SK-N-SH treated with all-trans-retinoic acid at 6 μM for 48 hours (cell line): ENCODE results near the gene NPBWR2.

Source experiments
- ATAC-seq: fragments of 200-7000 bp; cut with Tn5 transposase; 3 replicates; pipeline ENCODE4 v1.9.1; 2020; ENCODE audit warnings: mild to moderate bottlenecking, moderate library complexity
- BACH2 ChIP-seq: fragments of 250-450 bp; sonication (Bioruptor Pico); IDR thresholded peaks from 2 replicates; pipeline ENCODE4 v1.9.0; 2021; ENCODE audit warnings: mild to moderate bottlenecking, borderline replicate concordance
- CSDC2 ChIP-seq: fragments of 250-450 bp; sonication (Bioruptor Pico); IDR thresholded peaks from 2 replicates; pipeline ENCODE4 v1.5.0; 2020; ENCODE audit warnings: mild to moderate bottlenecking, moderate library complexity
- ESRRG ChIP-seq: fragments of 250-450 bp; sonication (Bioruptor Pico); IDR thresholded peaks from 2 replicates; pipeline ENCODE4 v1.6.1; 2021; ENCODE audit warnings: mild to moderate bottlenecking
- GLIS3 ChIP-seq: fragments of 250-450 bp; sonication (Bioruptor Pico); IDR thresholded peaks from 2 replicates; pipeline ENCODE4 v1.5.0; 2020; ENCODE audit warnings: mild to moderate bottlenecking, moderate library complexity
- ISL1 ChIP-seq: fragments of 250-450 bp; sonication (Bioruptor Pico); IDR thresholded peaks from 2 replicates; pipeline ENCODE4 v2.1.2; 2022; ENCODE audit warnings: mild to moderate bottlenecking, moderate library complexity
- OSR1 ChIP-seq: fragments of 250-450 bp; sonication (Bioruptor Pico); IDR thresholded peaks from 2 replicates; pipeline ENCODE4 v1.8.0; 2022; ENCODE audit warnings: moderate library complexity, mild to moderate bottlenecking, inconsistent platforms
- PPARA ChIP-seq: fragments of 250-450 bp; sonication (Bioruptor Pico); IDR thresholded peaks from 2 replicates; pipeline ENCODE4 v1.5.0; 2020; ENCODE audit warnings: mild to moderate bottlenecking, borderline replicate concordance
- SNAI2 ChIP-seq: fragments of 250-450 bp; sonication (Bioruptor Pico); IDR thresholded peaks from 2 replicates; pipeline ENCODE4 v1.5.0; 2020; ENCODE audit warnings: mild to moderate bottlenecking, moderate library complexity
- TCF4 ChIP-seq: fragments of 250-450 bp; sonication (Bioruptor Pico); IDR thresholded peaks from 2 replicates; pipeline ENCODE4 v1.8.0; 2021; ENCODE audit warnings: mild to moderate bottlenecking, moderate library complexity, borderline replicate concordance
- TOX ChIP-seq: fragments of 250-450 bp; sonication (Bioruptor Pico); IDR thresholded peaks from 2 replicates; pipeline ENCODE4 v1.8.0; 2021; ENCODE audit warnings: mild to moderate bottlenecking, moderate library complexity, borderline replicate concordance
- ZC3H10 ChIP-seq: fragments of 250-450 bp; sonication (Bioruptor Pico); IDR thresholded peaks from 2 replicates; pipeline ENCODE4 v1.5.1; 2021; ENCODE audit warnings: mild to moderate bottlenecking, moderate library complexity
- ZFP3 ChIP-seq: fragments of 250-450 bp; sonication (Bioruptor Pico); IDR thresholded peaks from 2 replicates; pipeline ENCODE4 v1.5.0; 2020; ENCODE audit warnings: mild to moderate bottlenecking, moderate library complexity
- ZFP30 ChIP-seq: fragments of 450-650 bp; formaldehyde crosslinking; IDR thresholded peaks from 2 replicates; pipeline ENCODE4 v1.5.0; 2022; ENCODE audit warnings: mild to moderate bottlenecking, moderate library complexity
- ZNF565 ChIP-seq: fragments of 450-650 bp; formaldehyde crosslinking; conservative IDR thresholded peaks from 2 replicates; pipeline ENCODE4 v1.5.0; 2020; ENCODE audit warnings: low read depth, mild to moderate bottlenecking, moderate library complexity
- ZNF70 ChIP-seq: fragments of 450-650 bp; formaldehyde crosslinking; IDR thresholded peaks from 2 replicates; pipeline ENCODE4 v1.5.0; 2020; ENCODE audit warnings: mild to moderate bottlenecking, moderate library complexity
- ZNF8 ChIP-seq: fragments of 450-650 bp; formaldehyde crosslinking; IDR thresholded peaks from 2 replicates; pipeline ENCODE4 v1.5.0; 2020; ENCODE audit warnings: mild to moderate bottlenecking, moderate library complexity
- TF ChIP-seq, protein P1 (sequence below): fragments of 250-450 bp; sonication (Bioruptor Pico); IDR thresholded peaks from 2 replicates; pipeline ENCODE4 v1.5.1; 2021; ENCODE audit warnings: mild to moderate bottlenecking, moderate library complexity
- TF ChIP-seq, protein P2 (sequence below): fragments of 250-450 bp; sonication (Bioruptor Pico); IDR thresholded peaks from 2 replicates; pipeline ENCODE4 v1.8.0; 2021; ENCODE audit warnings: low read depth, mild to moderate bottlenecking, moderate library complexity, borderline replicate concordance
- TF ChIP-seq, protein P3 (sequence below): fragments of 250-450 bp; sonication (Bioruptor Pico); IDR thresholded peaks from 2 replicates; pipeline ENCODE4 v1.5.1; 2020; ENCODE audit warnings: low read depth, mild to moderate bottlenecking, moderate library complexity

NPBWR2 gene

DNA sequence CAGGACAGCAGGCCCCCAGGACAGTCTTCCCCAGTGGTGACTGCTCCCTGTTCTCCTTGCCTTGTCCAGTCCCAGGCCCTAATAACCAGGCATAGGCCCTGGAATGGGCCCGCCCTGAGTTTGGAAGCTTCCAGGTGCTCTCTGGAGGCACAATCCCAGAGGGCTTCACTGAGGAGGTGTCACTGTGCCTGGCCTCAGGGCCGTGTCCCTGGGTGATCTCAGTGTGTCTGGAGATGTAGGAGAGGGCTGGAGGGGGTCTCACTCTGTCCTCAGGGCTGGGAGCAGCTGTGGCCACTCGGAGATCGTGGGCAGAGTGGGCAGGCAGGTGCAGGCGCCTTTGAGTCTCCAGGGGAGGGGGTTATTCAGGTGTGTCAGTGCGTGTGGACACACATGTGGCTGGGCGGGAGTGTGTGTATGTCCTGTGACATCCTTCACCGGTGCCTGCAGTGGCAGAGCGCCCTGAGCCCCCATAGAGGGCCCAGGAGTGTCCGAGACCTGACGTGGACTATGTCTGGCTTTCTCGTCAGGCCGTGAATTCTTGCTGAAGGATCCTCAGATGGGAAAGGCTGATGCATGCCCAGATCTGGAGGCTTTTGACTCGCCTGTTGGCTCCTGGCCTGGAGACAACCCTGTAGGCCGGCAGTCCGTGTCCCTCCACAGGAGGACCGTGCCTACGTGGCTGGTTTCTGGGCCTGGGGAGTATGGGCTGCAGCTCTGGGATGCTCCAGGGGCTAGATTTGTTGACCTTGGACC is 5.5 kb upstream of the NPBWR2 start (continued):
- TF ChIP-seq, protein P1, sequence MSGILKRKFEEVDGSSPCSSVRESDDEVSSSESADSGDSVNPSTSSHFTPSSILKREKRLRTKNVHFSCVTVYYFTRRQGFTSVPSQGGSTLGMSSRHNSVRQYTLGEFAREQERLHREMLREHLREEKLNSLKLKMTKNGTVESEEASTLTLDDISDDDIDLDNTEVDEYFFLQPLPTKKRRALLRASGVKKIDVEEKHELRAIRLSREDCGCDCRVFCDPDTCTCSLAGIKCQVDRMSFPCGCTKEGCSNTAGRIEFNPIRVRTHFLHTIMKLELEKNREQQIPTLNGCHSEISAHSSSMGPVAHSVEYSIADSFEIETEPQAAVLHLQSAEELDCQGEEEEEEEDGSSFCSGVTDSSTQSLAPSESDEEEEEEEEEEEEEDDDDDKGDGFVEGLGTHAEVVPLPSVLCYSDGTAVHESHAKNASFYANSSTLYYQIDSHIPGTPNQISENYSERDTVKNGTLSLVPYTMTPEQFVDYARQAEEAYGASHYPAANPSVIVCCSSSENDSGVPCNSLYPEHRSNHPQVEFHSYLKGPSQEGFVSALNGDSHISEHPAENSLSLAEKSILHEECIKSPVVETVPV = no peak
- TF ChIP-seq SNAI2 (no peak), ZC3H10 (CRISPR knock-in tag) (no peak), GLIS3 (CRISPR knock-in tag) (no peak), ZFP3 (CRISPR knock-in tag) (no peak), PPARA (CRISPR knock-in tag) (no peak), TOX (CRISPR knock-in tag) (no peak), ZNF565 (CRISPR knock-in tag) (no peak)
- TF ChIP-seq, protein P2, sequence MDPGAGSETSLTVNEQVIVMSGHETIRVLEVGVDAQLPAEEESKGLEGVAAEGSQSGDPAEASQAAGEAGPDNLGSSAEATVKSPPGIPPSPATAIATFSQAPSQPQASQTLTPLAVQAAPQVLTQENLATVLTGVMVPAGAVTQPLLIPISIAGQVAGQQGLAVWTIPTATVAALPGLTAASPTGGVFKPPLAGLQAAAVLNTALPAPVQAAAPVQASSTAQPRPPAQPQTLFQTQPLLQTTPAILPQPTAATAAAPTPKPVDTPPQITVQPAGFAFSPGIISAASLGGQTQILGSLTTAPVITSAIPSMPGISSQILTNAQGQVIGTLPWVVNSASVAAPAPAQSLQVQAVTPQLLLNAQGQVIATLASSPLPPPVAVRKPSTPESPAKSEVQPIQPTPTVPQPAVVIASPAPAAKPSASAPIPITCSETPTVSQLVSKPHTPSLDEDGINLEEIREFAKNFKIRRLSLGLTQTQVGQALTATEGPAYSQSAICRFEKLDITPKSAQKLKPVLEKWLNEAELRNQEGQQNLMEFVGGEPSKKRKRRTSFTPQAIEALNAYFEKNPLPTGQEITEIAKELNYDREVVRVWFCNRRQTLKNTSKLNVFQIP (CRISPR knock-in tag) = no peak

DNA sequence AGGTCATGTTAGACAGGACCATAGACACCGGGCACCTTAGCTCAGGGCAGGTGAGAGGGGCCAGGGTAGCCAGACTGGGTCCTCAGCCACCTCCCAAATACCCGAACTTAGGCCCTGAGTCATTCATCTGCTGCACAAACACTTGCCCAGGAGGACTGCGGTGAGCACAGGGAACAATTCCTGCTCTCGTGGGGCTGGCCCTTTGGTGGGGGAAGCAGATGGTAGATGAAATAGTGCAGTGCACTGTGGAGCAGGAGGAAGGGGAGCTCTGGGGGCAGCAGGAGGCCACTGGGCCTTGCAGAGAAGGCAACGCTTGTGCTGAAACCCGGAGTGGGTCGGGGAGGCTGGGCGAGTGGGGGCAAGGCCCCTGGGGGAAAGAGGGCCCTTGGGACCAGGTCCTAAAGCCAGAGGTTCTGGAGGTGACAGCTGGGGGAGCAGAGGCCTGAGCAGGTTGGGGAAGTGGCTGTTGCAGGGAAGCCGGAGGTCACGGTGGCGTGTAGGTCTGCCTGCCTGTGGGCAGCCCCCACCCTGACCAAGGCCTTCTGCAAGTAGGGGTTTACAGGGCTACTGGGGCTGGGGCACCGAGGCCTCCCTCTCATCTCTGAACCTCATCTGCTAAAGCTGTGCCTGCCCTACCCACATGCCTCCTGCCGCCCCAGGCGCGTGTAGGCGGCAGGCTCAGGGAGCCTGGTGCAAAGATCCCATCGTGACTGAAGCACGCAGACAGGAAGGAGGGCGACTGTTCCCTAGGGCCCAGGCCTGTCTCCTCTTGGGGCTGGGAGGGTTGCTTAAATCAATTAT is 4.7 kb upstream of the NPBWR2 start:
- TF ChIP-seq ZNF70 (CRISPR knock-in tag) (peak; percentile 82; the same call in 1 of the 2 replicates), OSR1 (CRISPR knock-in tag) (no peak)
- peak; percentile 15; the same call in 2 of the 3 replicates for ATAC-seq

DNA sequence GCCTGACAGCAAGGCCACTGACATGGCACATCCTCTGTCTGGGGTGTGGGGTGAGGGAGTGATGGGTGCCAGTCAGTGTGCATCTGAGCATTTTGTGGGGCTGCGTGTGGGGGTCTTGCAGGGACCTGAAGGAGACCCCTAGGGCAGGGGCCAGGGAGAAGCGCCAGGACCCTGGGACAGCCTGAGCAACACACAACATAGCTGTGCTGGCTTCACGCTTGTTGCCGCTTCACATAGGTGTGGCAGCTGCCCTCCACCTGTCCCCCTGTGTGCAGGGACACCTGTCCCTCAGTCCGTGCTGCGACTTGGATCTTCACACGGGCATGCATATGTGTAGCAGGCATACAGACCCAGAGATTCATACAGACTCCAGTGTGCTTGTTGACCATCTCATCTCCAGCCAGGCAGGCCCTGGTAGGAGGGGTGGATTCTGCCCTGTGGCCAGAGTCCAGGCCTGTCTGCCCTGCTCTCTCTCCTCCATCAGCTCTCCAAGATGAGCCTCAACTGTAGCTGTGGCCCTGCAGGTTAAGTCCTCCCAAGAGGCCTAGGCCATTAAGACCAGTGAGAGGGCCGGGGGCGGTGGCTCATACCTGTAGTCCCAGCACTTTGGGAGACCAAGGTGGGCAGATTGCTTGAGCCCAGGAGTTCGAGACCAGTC is 3.2 kb upstream of the NPBWR2 start:
- no peak for ATAC-seq
- no peak for TF ChIP-seq TCF4 (CRISPR knock-in tag)
- TF ChIP-seq ZNF8 (CRISPR knock-in tag) = no peak
- no peak for TF ChIP-seq BACH2 (CRISPR knock-in tag)
- TF ChIP-seq ZC3H10 (CRISPR knock-in tag) = no peak
- no peak for TF ChIP-seq ZFP3 (CRISPR knock-in tag)
- no peak for TF ChIP-seq ISL1 (CRISPR knock-in tag)
- TF ChIP-seq ZFP30 (CRISPR knock-in tag) = no peak
- TF ChIP-seq TOX (CRISPR knock-in tag) = no peak
- no peak for TF ChIP-seq ZNF70 (CRISPR knock-in tag)
- TF ChIP-seq CSDC2 (CRISPR knock-in tag) = no peak
- TF ChIP-seq, protein P3, sequence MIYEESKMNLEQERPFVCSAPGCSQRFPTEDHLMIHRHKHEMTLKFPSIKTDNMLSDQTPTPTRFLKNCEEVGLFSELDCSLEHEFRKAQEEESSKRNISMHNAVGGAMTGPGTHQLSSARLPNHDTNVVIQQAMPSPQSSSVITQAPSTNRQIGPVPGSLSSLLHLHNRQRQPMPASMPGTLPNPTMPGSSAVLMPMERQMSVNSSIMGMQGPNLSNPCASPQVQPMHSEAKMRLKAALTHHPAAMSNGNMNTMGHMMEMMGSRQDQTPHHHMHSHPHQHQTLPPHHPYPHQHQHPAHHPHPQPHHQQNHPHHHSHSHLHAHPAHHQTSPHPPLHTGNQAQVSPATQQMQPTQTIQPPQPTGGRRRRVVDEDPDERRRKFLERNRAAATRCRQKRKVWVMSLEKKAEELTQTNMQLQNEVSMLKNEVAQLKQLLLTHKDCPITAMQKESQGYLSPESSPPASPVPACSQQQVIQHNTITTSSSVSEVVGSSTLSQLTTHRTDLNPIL (CRISPR knock-in tag) = no peak
- TF ChIP-seq, protein P1 = no peak
- TF ChIP-seq ESRRG (CRISPR knock-in tag) = no peak
- TF ChIP-seq, protein P2 (CRISPR knock-in tag) = no peak
